Liver (tissue), 9 donors: ENCODE data around the gene GPX4. TPM values are rescaled to one million over a fixed set of nuclear protein-coding genes. Genes with fewer than 3 reads are reported as not detected.

Experiments
- DNase-seq: peaks from one replicate; pipeline ENCODE4 v3.0.0-alpha.2; 2017; ENCODE audit warnings: low spot score
- H3K27ac ChIP-seq, 2 donors: one replicate each; pipeline ENCODE4 v1.7.0; 2013; ENCODE audit warnings: inconsistent platforms in 2 of 2, low read length in 2 of 2, control low read depth in 1 of 2, low read depth in 1 of 2, mild to moderate bottlenecking in 1 of 2
- H3K27me3 ChIP-seq, 4 donors: one replicate each; pipeline versions ENCODE4 v1.6.1 to v1.7.0; 2013; ENCODE audit warnings: low read length in 3 of 4, inconsistent platforms in 1 of 4, mild to moderate bottlenecking in 1 of 4, moderate library complexity in 1 of 4; ENCODE audit not compliant: control insufficient read depth in 4 of 4, insufficient read depth in 4 of 4
- H3K36me3 ChIP-seq, 4 donors: one replicate each; pipeline versions ENCODE4 v1.6.1 to v1.7.0; 2013; ENCODE audit warnings: low read length in 3 of 4, mild to moderate bottlenecking in 3 of 4, low read depth in 1 of 4, moderate library complexity in 1 of 4; ENCODE audit not compliant: control insufficient read depth in 4 of 4, insufficient read depth in 3 of 4
- H3K4me1 ChIP-seq, 4 donors: one replicate each; pipeline versions ENCODE4 v1.6.1 to v1.7.0; 2013; ENCODE audit warnings: low read length in 3 of 4, mild to moderate bottlenecking in 3 of 4, moderate library complexity in 1 of 4; ENCODE audit not compliant: control insufficient read depth in 4 of 4, insufficient read depth in 4 of 4
- H3K4me3 ChIP-seq, 3 donors: one replicate each; pipeline versions ENCODE4 v1.6.1 to v1.7.0; 2013; ENCODE audit warnings: low read length in 3 of 3, control low read depth in 1 of 3, low read depth in 1 of 3, mild to moderate bottlenecking in 1 of 3
- H3K9ac ChIP-seq, 2 donors: one replicate each; pipeline ENCODE4 v1.7.0; 2013; ENCODE audit warnings: low read length in 2 of 2, mild to moderate bottlenecking in 2 of 2, moderate library complexity in 2 of 2, control low read depth in 1 of 2, low read depth in 1 of 2
- H3K9me3 ChIP-seq, 4 donors: one replicate each; pipeline versions ENCODE4 v1.6.1 to v1.7.0; 2013; ENCODE audit warnings: low read length in 3 of 4; ENCODE audit not compliant: control insufficient read depth in 4 of 4
- EGR1 ChIP-seq, 2 donors: IDR thresholded peaks; 2 replicates each; pipeline ENCODE4 v1.6.1; 2016 to 2018; ENCODE audit warnings: antibody characterized with exemption in 2 of 2, low read depth in 2 of 2
- FOXA2 ChIP-seq: IDR thresholded peaks from 2 replicates; pipeline ENCODE4 v1.6.1; 2016; ENCODE audit warnings: antibody characterized with exemption
- GABPA ChIP-seq, 2 donors: IDR thresholded peaks in 1 of 2; conservative IDR thresholded peaks in 1 of 2; 2 replicates each; pipeline ENCODE4 v1.6.1; 2016; ENCODE audit warnings: antibody characterized with exemption in 2 of 2, mild to moderate bottlenecking in 1 of 2, moderate library complexity in 1 of 2
- HNF4G ChIP-seq: IDR thresholded peaks from 2 replicates; pipeline ENCODE4 v1.6.1; 2016; ENCODE audit warnings: antibody characterized with exemption
- JUND ChIP-seq, 2 donors: IDR thresholded peaks; 2 replicates each; pipeline ENCODE4 v1.6.1; 2016; ENCODE audit warnings: antibody characterized with exemption in 2 of 2
- NR2F2 ChIP-seq: IDR thresholded peaks from 2 replicates; pipeline ENCODE4 v1.6.1; 2016; ENCODE audit warnings: antibody characterized with exemption
- RAD21 ChIP-seq, 2 donors: IDR thresholded peaks; 2 replicates each; pipeline ENCODE4 v1.6.1; 2016; ENCODE audit warnings: antibody characterized with exemption in 2 of 2, mild to moderate bottlenecking in 2 of 2
- SP1 ChIP-seq: IDR thresholded peaks from 2 replicates; pipeline ENCODE4 v1.6.1; 2018; ENCODE audit warnings: antibody characterized with exemption, mild to moderate bottlenecking
- TAF1 ChIP-seq: conservative IDR thresholded peaks from 2 replicates; pipeline ENCODE4 v1.6.1; 2016; ENCODE audit warnings: antibody characterized with exemption, mild to moderate bottlenecking
- YY1 ChIP-seq: IDR thresholded peaks from 2 replicates; pipeline ENCODE4 v1.6.1; 2016; ENCODE audit warnings: antibody characterized with exemption, mild to moderate bottlenecking
- WGBS: extraction: QIAGEN DNeasy Blood & Tissue Kit; methylation state at CpG from one replicate; pipeline ENCODE4 v1.1.7; 2013; 5-methylcytosine and 5-hydroxymethylcytosine counted together
- polyA plus RNA-seq, 2 donors: library from polyadenylated mRNA; stranded (reverse) in 1 of 2; unstranded in 1 of 2; fragments of 200-250 nt in 1 of 2; fragments of >200 nt in 1 of 2; fragmentation: Nextera tagmentation in 1 of 2; extraction: Ambion mirVana in 1 of 2; gene quantifications; one replicate each; pipeline versions ENCODE4 v1.2.1 to v1.2.3, GENCODE V29; 2013 to 2015
- total RNA-seq, 2 donors: library from RNA; depleted of rRNA; stranded (reverse); fragments of >200 nt; gene quantifications; one replicate each; pipeline ENCODE4 v1.2.3, GENCODE V29; 2014
- TF ChIP-seq, protein P1 (sequence below): IDR thresholded peaks from 2 replicates; pipeline ENCODE4 v1.6.1; 2016; ENCODE audit warnings: antibody characterized with exemption
- TF ChIP-seq, protein P2 (sequence below): IDR thresholded peaks from 2 replicates; pipeline ENCODE4 v1.6.1; 2016; ENCODE audit warnings: antibody characterized with exemption
- donor health status: healthy.
- donor health status: healthy.
- donor health status: healthy.
- donor health status: healthy.
- donor health status: healthy.

GPX4 gene
- total and polyA plus RNA-seq, 4 donors: 122 to 558 (median 298) TPM

DNA sequence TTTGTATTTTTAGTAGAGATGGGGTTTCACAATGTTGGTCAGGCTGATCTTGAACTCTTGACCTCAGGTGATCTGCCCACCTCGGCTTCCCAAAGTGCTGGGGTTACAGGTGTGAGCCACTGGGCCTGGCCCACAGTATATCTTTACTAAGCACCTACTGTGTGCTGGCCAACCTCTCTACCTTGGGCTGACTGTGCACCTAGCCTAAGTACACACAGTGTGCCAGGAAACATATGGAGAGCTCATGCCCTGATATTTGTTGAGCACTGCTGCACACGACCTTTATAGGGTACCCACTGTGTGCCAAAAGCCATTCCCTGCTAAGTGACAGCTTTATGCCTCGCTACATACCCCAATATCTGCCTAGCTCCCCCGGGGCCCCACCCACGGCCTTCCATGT, 43.1 kb upstream of the GPX4 start:
- no peaks in the 10 kb centered on the region for H3K27me3 ChIP-seq
- H3K9ac ChIP-seq: no peak overlapping the region
- H3K4me1 ChIP-seq: peaks cover 0 to 11% (median 6%) of the 10 kb centered on the region in 4 donors
- no peak for TF ChIP-seq YY1
- TF ChIP-seq NR2F2: no peak
- TF ChIP-seq JUND (IDR thresholded peaks at IDR 0.05): no peak
- no peak for TF ChIP-seq HNF4G
- TF ChIP-seq EGR1 (IDR thresholded peaks at IDR 0.05; ENCODE audit: low read depth in 2 of 2): no peak
- TF ChIP-seq FOXA2: no peak
- no peak for DNase-seq
- 83% methylated on average over 5 of the region's 5 CpGs for WGBS
- no peaks in the 10 kb centered on the region for H3K36me3 ChIP-seq
- H3K27ac ChIP-seq: no peak overlapping the region
- no peak overlapping the region for H3K4me3 ChIP-seq
- peaks cover 0 to 13% (median 0%) of the 10 kb centered on the region in 4 donors for H3K9me3 ChIP-seq

DNA sequence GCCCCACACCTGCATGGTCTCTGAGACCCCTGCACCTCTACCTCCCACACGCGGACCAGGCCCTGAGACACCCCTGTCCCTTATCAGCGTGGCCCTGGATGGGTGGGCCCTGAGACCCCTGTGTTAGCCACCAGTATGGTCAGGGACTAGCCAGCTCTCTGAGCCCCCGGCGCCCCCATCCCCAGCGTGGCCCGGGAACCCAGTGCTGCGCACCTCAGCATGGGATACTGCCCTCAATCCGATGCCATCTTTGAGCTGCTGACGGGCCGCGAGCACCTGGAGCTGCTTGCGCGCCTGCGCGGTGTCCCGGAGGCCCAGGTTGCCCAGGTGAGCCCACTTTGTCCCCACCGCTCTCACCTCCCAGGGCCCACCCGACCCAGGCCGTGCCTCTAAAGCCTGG, 41.8 kb upstream of the GPX4 start:
- whole genome bisulfite sequencing: 94% methylated on average over 20 of the region's 20 CpGs
- no peak for DNase-seq
- Histone ChIP-seq H3K36me3 (no peaks in the 10 kb centered on the region), H3K9me3 (peaks cover 0 to 11% (median 0%) of the 10 kb centered on the region in 4 donors), H3K27me3 (no peaks in the 10 kb centered on the region), H3K9ac (no peak overlapping the region), H3K4me3 (no peak overlapping the region), H3K4me1 (peaks cover under 1 to 16% (median 7%) of the 10 kb centered on the region in 4 donors), H3K27ac (no peak overlapping the region)
- TF ChIP-seq HNF4G (no peak), SP1 (no peak), GABPA (IDR thresholded peaks at IDR 0.05 in 1 of 2, conservative IDR thresholded peaks at IDR 0.05 in 1 of 2) (no peak), FOXA2 (no peak), YY1 (no peak), TAF1 (no peak), RAD21 (IDR thresholded peaks at IDR 0.05) (no peak)
- TF ChIP-seq, protein P1, sequence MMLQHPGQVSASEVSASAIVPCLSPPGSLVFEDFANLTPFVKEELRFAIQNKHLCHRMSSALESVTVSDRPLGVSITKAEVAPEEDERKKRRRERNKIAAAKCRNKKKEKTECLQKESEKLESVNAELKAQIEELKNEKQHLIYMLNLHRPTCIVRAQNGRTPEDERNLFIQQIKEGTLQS: no peak
- TF ChIP-seq, protein P2, sequence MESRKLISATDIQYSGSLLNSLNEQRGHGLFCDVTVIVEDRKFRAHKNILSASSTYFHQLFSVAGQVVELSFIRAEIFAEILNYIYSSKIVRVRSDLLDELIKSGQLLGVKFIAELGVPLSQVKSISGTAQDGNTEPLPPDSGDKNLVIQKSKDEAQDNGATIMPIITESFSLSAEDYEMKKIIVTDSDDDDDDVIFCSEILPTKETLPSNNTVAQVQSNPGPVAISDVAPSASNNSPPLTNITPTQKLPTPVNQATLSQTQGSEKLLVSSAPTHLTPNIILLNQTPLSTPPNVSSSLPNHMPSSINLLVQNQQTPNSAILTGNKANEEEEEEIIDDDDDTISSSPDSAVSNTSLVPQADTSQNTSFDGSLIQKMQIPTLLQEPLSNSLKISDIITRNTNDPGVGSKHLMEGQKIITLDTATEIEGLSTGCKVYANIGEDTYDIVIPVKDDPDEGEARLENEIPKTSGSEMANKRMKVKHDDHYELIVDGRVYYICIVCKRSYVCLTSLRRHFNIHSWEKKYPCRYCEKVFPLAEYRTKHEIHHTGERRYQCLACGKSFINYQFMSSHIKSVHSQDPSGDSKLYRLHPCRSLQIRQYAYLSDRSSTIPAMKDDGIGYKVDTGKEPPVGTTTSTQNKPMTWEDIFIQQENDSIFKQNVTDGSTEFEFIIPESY: no peak

DNA sequence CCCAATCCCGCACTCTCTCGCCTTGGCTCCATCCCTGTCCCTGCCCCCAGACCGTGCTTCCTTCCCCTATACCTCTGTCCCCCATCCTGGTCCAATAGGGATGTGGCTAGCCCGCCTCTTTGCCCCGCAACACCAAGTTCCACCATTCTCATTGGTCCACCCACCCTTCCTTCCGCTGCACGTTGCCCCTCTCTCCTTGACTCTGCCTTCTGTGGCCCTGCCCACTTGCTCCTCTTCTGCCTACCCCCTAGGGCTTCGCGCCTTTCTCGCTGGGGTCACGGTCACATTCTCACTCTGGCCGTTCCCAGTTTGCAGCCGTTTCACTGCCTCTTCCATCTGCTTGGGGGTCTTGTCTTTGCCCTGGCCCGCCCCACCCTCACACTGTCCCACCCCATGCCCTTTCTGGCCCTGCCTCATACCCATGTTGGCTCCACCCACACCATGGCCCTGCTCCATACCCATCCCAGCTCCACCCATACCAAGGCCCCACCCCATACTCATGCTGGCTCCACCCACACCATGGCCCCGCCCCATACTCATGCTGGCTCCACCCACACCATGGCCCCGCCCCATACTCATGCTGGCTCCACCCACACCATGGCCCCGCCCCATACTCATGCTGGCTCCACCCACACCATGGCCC, 41.3 kb upstream of the GPX4 start:
- 87% methylated on average over 17 of the region's 17 CpGs for WGBS
- no peak overlapping the region for H3K9ac ChIP-seq
- no peaks in the 10 kb centered on the region for H3K36me3 ChIP-seq
- DNase-seq: no peak
- no peak overlapping the region for H3K4me3 ChIP-seq
- no peak overlapping the region for H3K27ac ChIP-seq
- peaks cover 0 to 7% (median 0%) of the 10 kb centered on the region in 4 donors for H3K9me3 ChIP-seq
- no peaks in the 10 kb centered on the region for H3K27me3 ChIP-seq
- peaks cover 2 to 21% (median 8%) of the 10 kb centered on the region in 4 donors for H3K4me1 ChIP-seq
- TF ChIP-seq NR2F2 (no peak), GABPA (IDR thresholded peaks at IDR 0.05 in 1 of 2, conservative IDR thresholded peaks at IDR 0.05 in 1 of 2) (no peak), RAD21 (IDR thresholded peaks at IDR 0.05) (no peak)
